HAP-1 (cell line): Measurements from ENCODE around the gene KCNN2.

Experiments
- DNase-seq, 2 experiments: peaks; one replicate each; pipeline ENCODE4 v3.0.0-alpha.2; 2016 to 2020; ENCODE audit warnings: low spot score in 2 of 2
- H3K27me3 ChIP-seq: fragments of 250-450 bp; sonication (Bioruptor Pico); 2 replicates; pipeline ENCODE4 v1.5.1; 2020; ENCODE audit warnings: low read depth, mild to moderate bottlenecking, moderate library complexity
- H3K36me3 ChIP-seq: fragments of 250-450 bp; sonication (Bioruptor Pico); replicated peaks from 2 replicates; pipeline ENCODE4 v1.5.1; 2020; ENCODE audit warnings: mild to moderate bottlenecking
- H3K4me1 ChIP-seq: fragments of 250-450 bp; sonication (Bioruptor Pico); 2 replicates; pipeline ENCODE4 v1.5.1; 2020; ENCODE audit warnings: mild to moderate bottlenecking
- H3K4me3 ChIP-seq: fragments of 250-450 bp; sonication (Bioruptor Pico); 2 replicates; pipeline ENCODE4 v1.5.1; 2020; ENCODE audit warnings: mild to moderate bottlenecking, moderate library complexity
- H3K9me3 ChIP-seq: fragments of 250-450 bp; sonication (Bioruptor Pico); 2 replicates; pipeline ENCODE4 v1.5.1; 2020; ENCODE audit warnings: mild to moderate bottlenecking, moderate library complexity
- in situ Hi-C: fragments of 300-500 bp; cut with MboI; formaldehyde crosslinking; loops from 3 replicates; pipeline ENCODE4 v1.14.3; 2020; ENCODE audit warnings: low sequenced_read_pairs, inconsistent platforms, mixed read lengths

KCNN2 gene

DNA sequence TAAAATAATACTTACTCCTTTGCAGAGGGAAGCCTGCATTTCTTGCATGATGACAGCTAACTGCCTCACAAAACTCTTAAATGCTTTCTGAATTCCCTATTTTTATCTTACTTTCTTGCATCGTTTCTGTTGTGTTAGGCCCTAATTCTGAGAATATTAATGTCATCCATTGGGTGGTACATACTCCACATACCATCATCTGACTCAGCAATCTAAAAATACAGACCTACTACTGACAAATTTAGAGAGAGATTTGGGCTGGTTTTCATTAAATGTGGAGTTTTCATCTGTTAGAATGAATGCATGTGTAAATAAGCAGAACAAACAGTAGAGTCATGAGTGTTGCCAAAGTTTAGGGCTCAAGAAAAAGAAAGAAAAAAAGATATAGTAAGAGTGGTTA lies 26.5 kb upstream of the KCNN2 start:
- DNase-seq, result no peak
- no peak overlapping the region for H3K4me3 ChIP-seq
- H3K27me3 ChIP-seq, result no peaks in the 10 kb centered on the region
- no peaks in the 10 kb centered on the region for H3K9me3 ChIP-seq
- H3K36me3 ChIP-seq, result no peaks in the 10 kb centered on the region
- no peaks in the 10 kb centered on the region for H3K4me1 ChIP-seq
- in situ Hi-C loops, result no loop called here

DNA sequence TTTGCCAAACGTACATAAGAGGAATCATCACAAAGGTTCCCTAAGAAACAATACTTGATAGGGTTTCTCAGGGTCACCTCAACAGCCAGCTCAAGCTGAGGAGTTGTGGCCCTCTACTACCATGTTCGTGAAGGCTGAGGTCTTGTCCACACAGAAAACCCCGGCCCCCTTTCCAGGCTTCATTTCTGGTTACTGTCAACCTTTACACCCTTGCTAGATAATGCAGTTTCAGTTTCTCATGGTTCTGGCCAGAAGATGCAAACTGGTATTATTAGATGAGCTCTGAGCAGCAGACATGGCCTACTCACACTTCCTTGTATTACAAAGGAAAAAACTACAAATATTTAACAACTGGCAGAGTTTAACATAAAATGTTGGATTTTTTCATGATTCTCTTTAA lies 22.8 kb upstream of the KCNN2 start:
- H3K4me3 ChIP-seq, result no peak overlapping the region
- no peaks in the 10 kb centered on the region for H3K4me1 ChIP-seq
- in situ Hi-C loops, result no loop called here
- peaks cover 4% of the 10 kb centered on the region for H3K27me3 ChIP-seq
- DNase-seq, result no peak
- no peaks in the 10 kb centered on the region for H3K9me3 ChIP-seq
- no peaks in the 10 kb centered on the region for H3K36me3 ChIP-seq

DNA sequence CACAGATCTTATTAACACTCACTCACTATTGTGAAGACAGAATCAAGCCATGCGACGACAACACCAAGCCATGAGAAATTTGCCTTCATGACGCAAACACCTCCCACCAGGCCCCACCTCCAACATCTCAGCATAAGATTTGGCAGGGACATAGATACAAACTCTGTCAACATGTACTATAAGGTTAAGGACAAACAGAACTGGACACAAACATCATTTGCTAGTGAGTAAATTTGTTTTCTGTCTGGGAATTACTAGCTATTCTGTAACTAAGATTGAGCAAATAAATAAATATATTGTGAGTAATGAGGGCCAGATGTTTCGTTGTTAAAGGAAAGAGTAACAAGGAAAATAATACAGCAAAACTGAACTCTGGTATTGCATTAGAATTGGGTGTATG lies 15.7 kb upstream of the KCNN2 start:
- no peaks in the 10 kb centered on the region for H3K4me1 ChIP-seq
- no peak overlapping the region for H3K4me3 ChIP-seq
- DNase-seq, result no peak
- in situ Hi-C loops, result no loop called here
- no peaks in the 10 kb centered on the region for H3K9me3 ChIP-seq
- H3K36me3 ChIP-seq, result no peaks in the 10 kb centered on the region
- peaks cover 4% of the 10 kb centered on the region for H3K27me3 ChIP-seq

DNA sequence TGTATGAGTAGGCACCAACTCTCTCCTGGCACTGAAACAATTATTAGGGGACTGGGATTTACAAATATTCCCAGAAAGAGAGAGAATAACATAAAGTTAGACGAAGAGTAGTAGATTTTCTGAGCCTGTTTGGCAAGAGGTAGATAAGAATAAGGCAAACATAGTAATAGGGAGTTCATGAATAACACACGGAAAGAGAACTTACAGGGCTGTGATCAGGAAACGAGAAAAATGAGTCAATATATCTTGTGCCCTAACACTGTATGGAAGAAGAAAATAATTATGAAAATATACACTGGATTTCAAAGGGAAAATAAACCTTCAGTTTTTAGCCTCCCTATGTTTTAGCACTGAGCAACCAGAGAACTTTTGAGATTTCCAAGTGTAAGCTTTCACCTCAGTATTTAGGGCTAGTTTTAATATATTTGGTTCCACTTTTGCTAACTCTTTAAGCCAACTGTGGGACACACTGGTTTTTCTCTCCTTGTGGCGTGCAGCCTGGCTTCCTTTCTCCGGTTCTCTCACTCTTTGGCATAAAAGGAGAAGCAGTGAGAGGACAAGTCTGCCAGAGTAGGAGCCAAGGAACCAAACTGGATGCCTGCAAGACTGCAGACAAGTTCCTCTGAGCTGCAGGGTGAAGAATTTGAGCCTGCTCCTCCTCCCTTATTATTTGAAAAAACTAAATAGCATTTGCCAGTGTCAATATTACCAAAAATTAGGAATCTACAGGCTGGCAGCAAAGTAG lies 6.6 kb upstream of the KCNN2 start:
- H3K27me3 ChIP-seq, result peaks cover 13% of the 10 kb centered on the region
- H3K36me3 ChIP-seq, result no peaks in the 10 kb centered on the region
- no peaks in the 10 kb centered on the region for H3K9me3 ChIP-seq
- in situ Hi-C loops, result no loop called here
- DNase-seq, result no peak
- no peak overlapping the region for H3K4me3 ChIP-seq
- H3K4me1 ChIP-seq, result no peaks in the 10 kb centered on the region

DNA sequence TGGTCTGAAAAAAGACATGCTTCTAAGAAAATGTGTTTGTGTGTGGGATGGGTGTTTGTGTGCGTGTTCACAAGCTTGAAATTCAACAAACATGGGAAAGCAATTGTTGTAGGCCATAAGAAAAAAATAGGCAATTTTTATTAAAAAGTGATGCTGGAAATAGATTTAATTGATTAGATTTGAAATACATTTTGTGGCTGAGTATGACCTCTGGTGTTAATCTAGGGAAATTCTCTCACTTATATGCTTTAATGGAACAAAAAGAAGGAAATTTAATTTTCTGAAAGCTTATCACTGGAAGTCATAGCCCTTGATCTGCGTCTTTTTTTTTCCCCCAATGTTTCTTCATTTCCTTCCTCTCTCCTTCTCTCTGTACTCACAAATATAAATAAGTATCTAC lies 3.5 kb upstream of the KCNN2 start:
- H3K9me3 ChIP-seq, result no peaks in the 10 kb centered on the region
- no peak for DNase-seq
- no peak overlapping the region for H3K4me3 ChIP-seq
- peaks cover 19% of the 10 kb centered on the region for H3K27me3 ChIP-seq
- no peaks in the 10 kb centered on the region; the same call in 1 of the 2 replicates for H3K4me1 ChIP-seq
- in situ Hi-C loops, result no loop called here
- no peaks in the 10 kb centered on the region for H3K36me3 ChIP-seq

DNA sequence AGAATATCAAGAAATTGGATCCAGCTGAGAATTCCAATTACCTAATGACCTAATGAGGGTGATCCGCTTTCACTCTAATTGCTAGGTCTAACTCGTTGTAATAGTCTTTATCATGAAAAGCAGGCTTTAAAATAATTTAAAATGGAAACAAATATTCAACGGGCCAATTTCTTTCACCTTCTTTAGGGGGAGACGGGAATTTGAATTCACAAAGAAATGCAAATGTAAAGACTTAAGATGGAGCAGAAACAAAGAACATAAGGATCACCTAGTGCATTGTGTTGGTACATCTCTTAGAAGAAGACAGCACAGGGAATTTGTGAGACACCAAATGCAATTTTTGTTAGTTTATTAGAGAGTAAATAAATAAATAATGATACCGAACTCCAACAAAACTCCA lies 1.5 kb upstream of the KCNN2 start:
- no peak for DNase-seq
- peak overlapping the region; percentile 50 for H3K4me3 ChIP-seq
- in situ Hi-C loops, result no loop called here
- no peaks in the 10 kb centered on the region for H3K36me3 ChIP-seq
- H3K27me3 ChIP-seq, result peaks cover 19% of the 10 kb centered on the region
- no peaks in the 10 kb centered on the region for H3K9me3 ChIP-seq
- no peaks in the 10 kb centered on the region; the same call in 1 of the 2 replicates for H3K4me1 ChIP-seq

GRCh38 chr5:114360816-114361723 lies 800 bp upstream of the KCNN2 start:
- H3K27me3 ChIP-seq, result peaks cover 17% of the 10 kb centered on the region
- H3K4me3 ChIP-seq, result peak overlapping the region; percentile 50
- DNase-seq, result peak in 1 of 2 experiments; percentile 51
- no peaks in the 10 kb centered on the region; the same call in 1 of the 2 replicates for H3K4me1 ChIP-seq
- no peaks in the 10 kb centered on the region for H3K36me3 ChIP-seq
- no peaks in the 10 kb centered on the region for H3K9me3 ChIP-seq
- in situ Hi-C loops, result no loop called here

DNA sequence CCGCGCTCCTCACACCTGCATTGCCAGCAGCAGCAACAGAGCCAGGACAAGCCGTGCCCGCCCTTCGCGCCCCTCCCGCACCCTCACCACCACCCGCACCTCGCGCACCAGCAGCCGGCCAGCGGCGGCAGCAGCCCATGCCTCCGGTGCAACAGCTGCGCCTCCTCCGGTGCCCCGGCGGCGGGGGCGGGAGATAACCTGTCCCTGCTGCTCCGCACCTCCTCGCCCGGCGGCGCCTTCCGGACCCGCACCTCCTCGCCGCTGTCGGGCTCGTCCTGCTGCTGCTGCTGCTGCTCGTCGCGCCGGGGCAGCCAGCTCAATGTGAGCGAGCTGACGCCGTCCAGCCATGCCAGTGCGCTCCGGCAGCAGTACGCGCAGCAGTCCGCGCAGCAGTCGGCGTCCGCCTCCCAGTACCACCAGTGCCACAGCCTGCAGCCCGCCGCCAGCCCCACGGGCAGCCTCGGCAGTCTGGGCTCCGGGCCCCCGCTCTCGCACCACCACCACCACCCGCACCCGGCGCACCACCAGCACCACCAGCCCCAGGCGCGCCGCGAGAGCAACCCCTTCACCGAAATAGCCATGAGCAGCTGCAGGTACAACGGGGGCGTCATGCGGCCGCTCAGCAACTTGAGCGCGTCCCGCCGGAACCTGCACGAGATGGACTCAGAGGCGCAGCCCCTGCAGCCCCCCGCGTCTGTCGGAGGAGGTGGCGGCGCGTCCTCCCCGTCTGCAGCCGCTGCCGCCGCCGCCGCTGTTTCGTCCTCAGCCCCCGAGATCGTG lies 517 bp downstream of the KCNN2 start:
- in situ Hi-C loops, result no loop called here

GRCh38 chr5:114362977-114363761 lies 1.3 kb downstream of the KCNN2 start:
- H3K4me1 ChIP-seq, result no peaks in the 10 kb centered on the region; the same call in 1 of the 2 replicates
- no peaks in the 10 kb centered on the region for H3K9me3 ChIP-seq
- H3K4me3 ChIP-seq, result no peak overlapping the region
- in situ Hi-C loops, result no loop called here
- H3K27me3 ChIP-seq, result peaks cover 17% of the 10 kb centered on the region
- no peak for DNase-seq
- H3K36me3 ChIP-seq, result no peaks in the 10 kb centered on the region

More for the DNA sequence above, 517 bp downstream of the KCNN2 start:
- no peaks in the 10 kb centered on the region for H3K36me3 ChIP-seq
- no peaks in the 10 kb centered on the region; the same call in 1 of the 2 replicates for H3K4me1 ChIP-seq
- H3K9me3 ChIP-seq, result no peaks in the 10 kb centered on the region
- no peak for DNase-seq
- peaks cover 17% of the 10 kb centered on the region for H3K27me3 ChIP-seq
- H3K4me3 ChIP-seq, result peak overlapping the region; percentile 50

GRCh38 chr5:114363837-114364236 lies 2.0 kb downstream of the KCNN2 start:
- DNase-seq, result no peak
- H3K27me3 ChIP-seq, result peaks cover 17% of the 10 kb centered on the region
- H3K4me1 ChIP-seq, result no peaks in the 10 kb centered on the region; the same call in 1 of the 2 replicates
- no peaks in the 10 kb centered on the region for H3K36me3 ChIP-seq
- no peaks in the 10 kb centered on the region for H3K9me3 ChIP-seq
- in situ Hi-C loops, result no loop called here
- H3K4me3 ChIP-seq, result no peak overlapping the region

DNA sequence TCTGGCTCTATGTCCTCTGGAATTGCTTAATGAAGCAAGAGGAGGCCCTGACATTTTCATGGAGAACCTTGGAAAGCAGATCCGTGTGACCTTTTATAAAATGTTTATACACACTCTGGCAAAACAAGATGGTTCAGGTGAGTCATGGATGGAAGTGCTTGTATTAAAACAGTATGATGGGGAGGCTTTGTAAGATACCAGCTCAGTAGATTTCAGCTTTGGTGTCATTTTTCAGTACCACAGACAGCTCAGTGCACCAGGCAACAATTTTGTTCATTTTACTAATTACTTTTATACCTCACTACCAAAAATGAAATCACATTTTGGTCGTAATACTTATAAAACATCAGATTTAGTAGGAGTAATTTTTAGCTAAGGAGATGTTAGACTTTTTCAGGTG lies 5.2 kb downstream of the KCNN2 start:
- no peak for DNase-seq
- in situ Hi-C loops, result no loop called here
- Histone ChIP-seq H3K4me1 (no peaks in the 10 kb centered on the region), H3K9me3 (no peaks in the 10 kb centered on the region), H3K4me3 (no peak overlapping the region), H3K27me3 (no peaks in the 10 kb centered on the region), H3K36me3 (no peaks in the 10 kb centered on the region)

- no peaks in the 10 kb centered on the region for H3K27me3 ChIP-seq
- H3K36me3 ChIP-seq, result no peaks in the 10 kb centered on the region
- H3K9me3 ChIP-seq, result no peaks in the 10 kb centered on the region
- H3K4me1 ChIP-seq, result no peaks in the 10 kb centered on the region
- no peak for DNase-seq
- H3K4me3 ChIP-seq, result no peak overlapping the region
- in situ Hi-C loops, result no loop called here
These were observed 8.0 kb downstream of the KCNN2 start for GRCh38 chr5:114369680-114370417.
